ENCODE data around the gene PTGDS.
A peak's percentile ranks its signal among the peaks of the same experiment; 100 is the strongest.

PTGDS gene

GRCh38 chr9:137026384-137026783 lies 49.1 kb downstream of the PTGDS start:
- DNase-seq = no peak

GRCh38 chr9:137026828-137027227 lies 49.5 kb downstream of the PTGDS start:
- no peak for DNase-seq

- no peak for DNase-seq
Observed at GRCh38 chr9:137027369-137028262, 50.3 kb downstream of the PTGDS start, which contains the start of gene ABCA2. Gene ABCA2 (minus strand): TSS chr9:137028237. CDS start chr9:137028140, 97 bp downstream.

GRCh38 chr9:137028263-137029057 lies 51.2 kb downstream of the PTGDS start:
- DNase-seq = peak; percentile 34

- peak; percentile 25 for DNase-seq
Observed at GRCh38 chr9:137029058-137029936, 52.0 kb downstream of the PTGDS start.

- DNase-seq = no peak
Observed at GRCh38 chr9:137030006-137030405, 52.7 kb downstream of the PTGDS start.

- no peak for DNase-seq
Observed at GRCh38 chr9:137030538-137031527, 53.5 kb downstream of the PTGDS start.
